SK-N-SH (cell line): Measurements from ENCODE around the gene HEPN1.

Experiments
- GABPA ChIP-seq: IDR thresholded peaks from 2 replicates; pipeline ENCODE4 v1.4.0; 2012; ENCODE audit warnings: low read depth, mild to moderate bottlenecking
- JUND ChIP-seq: IDR thresholded peaks from 2 replicates; pipeline ENCODE4 v1.4.0; 2012
- MXI1 ChIP-seq: IDR thresholded peaks from 2 replicates; pipeline ENCODE4 v1.6.1; 2012; ENCODE audit warnings: mild to moderate bottlenecking, low read depth, low read length, improper control_type of control experiment
- POLR2AphosphoS5 ChIP-seq: IDR thresholded peaks from 2 replicates; pipeline ENCODE4 v1.6.1; 2012; ENCODE audit warnings: low read depth, low read length
- RCOR1 ChIP-seq: fragments of 150-350 bp; IDR thresholded peaks from 2 replicates; pipeline ENCODE4 v1.6.1; 2017; ENCODE audit warnings: antibody characterized with exemption, low read length
- RXRA ChIP-seq: IDR thresholded peaks from 2 replicates; pipeline ENCODE4 v1.4.0; 2012; ENCODE audit warnings: low read depth, mild to moderate bottlenecking, borderline replicate concordance
- SMC3 ChIP-seq: IDR thresholded peaks from 2 replicates; pipeline ENCODE4 v1.6.1; 2012; ENCODE audit warnings: low read depth, low read length, improper control_type of control experiment
- TCF12 ChIP-seq: IDR thresholded peaks from 2 replicates; pipeline ENCODE4 v1.4.0; 2012
- TF ChIP-seq, protein P1 (sequence below): fragments of 200-600 bp; sonication (generic); IDR thresholded peaks from 2 replicates; pipeline ENCODE4 v1.6.1; 2017; ENCODE audit warnings: antibody characterized with exemption, mild to moderate bottlenecking, moderate library complexity
- TF ChIP-seq, protein P2 (sequence below): IDR thresholded peaks from 2 replicates; pipeline ENCODE4 v1.6.1; 2012; ENCODE audit warnings: mild to moderate bottlenecking, low read depth, low read length, moderate library complexity

DNA sequence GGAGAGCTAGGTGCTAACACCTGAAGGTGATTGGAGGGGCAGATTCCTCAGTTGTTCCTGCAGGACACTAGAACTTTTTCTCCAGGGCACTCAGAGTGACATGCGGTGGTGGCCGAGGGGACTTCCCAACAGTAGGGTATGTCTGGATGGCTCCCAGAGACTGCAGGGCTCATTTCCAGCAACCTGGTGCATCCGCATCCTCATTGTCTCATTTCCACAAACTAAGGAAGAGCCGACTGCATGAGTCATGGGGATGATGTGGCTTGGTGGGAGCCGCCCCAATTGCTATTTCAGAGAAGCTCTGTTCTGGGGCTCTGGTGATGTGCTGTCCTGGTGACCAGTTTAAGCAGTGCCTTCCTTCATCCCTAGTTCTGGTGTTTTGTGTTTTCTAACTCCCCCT is 18.6 kb upstream of the HEPN1 start:
- TF ChIP-seq, protein P1, sequence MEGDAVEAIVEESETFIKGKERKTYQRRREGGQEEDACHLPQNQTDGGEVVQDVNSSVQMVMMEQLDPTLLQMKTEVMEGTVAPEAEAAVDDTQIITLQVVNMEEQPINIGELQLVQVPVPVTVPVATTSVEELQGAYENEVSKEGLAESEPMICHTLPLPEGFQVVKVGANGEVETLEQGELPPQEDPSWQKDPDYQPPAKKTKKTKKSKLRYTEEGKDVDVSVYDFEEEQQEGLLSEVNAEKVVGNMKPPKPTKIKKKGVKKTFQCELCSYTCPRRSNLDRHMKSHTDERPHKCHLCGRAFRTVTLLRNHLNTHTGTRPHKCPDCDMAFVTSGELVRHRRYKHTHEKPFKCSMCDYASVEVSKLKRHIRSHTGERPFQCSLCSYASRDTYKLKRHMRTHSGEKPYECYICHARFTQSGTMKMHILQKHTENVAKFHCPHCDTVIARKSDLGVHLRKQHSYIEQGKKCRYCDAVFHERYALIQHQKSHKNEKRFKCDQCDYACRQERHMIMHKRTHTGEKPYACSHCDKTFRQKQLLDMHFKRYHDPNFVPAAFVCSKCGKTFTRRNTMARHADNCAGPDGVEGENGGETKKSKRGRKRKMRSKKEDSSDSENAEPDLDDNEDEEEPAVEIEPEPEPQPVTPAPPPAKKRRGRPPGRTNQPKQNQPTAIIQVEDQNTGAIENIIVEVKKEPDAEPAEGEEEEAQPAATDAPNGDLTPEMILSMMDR, result no peak
- TF ChIP-seq JUND, result peak; percentile 90
- TF ChIP-seq RCOR1, result no peak
- peak; percentile 35; the same call in 1 of the 2 replicates for TF ChIP-seq POLR2AphosphoS5
- TF ChIP-seq RXRA, result no peak
- no peak for TF ChIP-seq GABPA
- TF ChIP-seq MXI1, result no peak
- peak; percentile 62 for TF ChIP-seq TCF12
- TF ChIP-seq, protein P2, sequence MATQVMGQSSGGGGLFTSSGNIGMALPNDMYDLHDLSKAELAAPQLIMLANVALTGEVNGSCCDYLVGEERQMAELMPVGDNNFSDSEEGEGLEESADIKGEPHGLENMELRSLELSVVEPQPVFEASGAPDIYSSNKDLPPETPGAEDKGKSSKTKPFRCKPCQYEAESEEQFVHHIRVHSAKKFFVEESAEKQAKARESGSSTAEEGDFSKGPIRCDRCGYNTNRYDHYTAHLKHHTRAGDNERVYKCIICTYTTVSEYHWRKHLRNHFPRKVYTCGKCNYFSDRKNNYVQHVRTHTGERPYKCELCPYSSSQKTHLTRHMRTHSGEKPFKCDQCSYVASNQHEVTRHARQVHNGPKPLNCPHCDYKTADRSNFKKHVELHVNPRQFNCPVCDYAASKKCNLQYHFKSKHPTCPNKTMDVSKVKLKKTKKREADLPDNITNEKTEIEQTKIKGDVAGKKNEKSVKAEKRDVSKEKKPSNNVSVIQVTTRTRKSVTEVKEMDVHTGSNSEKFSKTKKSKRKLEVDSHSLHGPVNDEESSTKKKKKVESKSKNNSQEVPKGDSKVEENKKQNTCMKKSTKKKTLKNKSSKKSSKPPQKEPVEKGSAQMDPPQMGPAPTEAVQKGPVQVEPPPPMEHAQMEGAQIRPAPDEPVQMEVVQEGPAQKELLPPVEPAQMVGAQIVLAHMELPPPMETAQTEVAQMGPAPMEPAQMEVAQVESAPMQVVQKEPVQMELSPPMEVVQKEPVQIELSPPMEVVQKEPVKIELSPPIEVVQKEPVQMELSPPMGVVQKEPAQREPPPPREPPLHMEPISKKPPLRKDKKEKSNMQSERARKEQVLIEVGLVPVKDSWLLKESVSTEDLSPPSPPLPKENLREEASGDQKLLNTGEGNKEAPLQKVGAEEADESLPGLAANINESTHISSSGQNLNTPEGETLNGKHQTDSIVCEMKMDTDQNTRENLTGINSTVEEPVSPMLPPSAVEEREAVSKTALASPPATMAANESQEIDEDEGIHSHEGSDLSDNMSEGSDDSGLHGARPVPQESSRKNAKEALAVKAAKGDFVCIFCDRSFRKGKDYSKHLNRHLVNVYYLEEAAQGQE, result no peak; the same call in 1 of the 2 replicates
- TF ChIP-seq SMC3, result no peak
